ENCODE measurements around the gene GPRC5B.

DNA sequence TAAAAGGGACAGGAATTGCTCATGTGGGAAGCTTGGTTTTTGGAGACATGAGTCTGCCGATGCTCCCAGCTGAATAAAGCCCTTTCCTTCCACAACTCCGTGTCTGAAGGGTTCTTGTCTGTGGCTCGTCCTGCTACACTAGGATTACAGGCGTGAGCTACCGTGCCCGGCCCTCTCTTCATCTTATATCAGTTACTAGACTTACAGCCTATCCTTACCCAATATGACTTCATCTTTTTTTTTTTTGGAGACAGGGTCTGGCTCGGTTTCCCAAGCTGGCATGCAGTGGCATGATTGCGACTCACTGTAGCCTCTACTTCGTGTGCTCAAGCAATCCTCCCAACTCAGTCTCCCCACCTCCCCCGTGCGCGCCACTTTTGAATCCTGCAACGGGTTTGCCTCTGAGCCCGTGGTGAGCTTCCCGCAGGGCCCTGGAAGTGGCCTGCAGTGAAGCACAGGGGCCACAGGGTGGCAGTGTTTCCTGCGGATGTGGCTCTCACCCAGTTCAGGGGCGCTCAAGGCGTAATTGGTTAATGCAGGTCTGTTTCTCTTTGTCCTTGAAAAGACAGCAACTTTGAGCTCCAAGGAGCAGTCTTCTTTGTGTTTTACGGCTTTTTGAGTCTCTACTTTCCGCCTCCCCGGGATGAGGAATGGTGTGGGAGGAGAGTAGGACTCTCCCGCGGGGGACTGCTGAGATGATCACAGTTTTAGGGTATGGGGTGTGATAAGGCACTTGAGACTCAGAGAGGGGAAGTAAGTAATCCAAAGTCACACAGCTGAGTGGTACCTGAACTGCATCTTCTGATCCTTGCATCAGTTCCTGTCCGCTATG is 22.7 kb upstream of the GPRC5B start:
- TF ChIP-seq POLR2AphosphoS5 (IDR thresholded peaks at IDR 0.05; ENCODE audit: low read depth, low read length): no peak
- no peak for TF ChIP-seq POLR2A (IDR thresholded peaks at IDR 0.05; ENCODE audit: control extremely low read depth in 1 of 2, low read depth in 2 of 2, low read length in 2 of 2)
- no peak for TF ChIP-seq SUZ12 (IDR thresholded peaks at IDR 0.05; ENCODE audit: low read length)
- TF ChIP-seq, protein P1, sequence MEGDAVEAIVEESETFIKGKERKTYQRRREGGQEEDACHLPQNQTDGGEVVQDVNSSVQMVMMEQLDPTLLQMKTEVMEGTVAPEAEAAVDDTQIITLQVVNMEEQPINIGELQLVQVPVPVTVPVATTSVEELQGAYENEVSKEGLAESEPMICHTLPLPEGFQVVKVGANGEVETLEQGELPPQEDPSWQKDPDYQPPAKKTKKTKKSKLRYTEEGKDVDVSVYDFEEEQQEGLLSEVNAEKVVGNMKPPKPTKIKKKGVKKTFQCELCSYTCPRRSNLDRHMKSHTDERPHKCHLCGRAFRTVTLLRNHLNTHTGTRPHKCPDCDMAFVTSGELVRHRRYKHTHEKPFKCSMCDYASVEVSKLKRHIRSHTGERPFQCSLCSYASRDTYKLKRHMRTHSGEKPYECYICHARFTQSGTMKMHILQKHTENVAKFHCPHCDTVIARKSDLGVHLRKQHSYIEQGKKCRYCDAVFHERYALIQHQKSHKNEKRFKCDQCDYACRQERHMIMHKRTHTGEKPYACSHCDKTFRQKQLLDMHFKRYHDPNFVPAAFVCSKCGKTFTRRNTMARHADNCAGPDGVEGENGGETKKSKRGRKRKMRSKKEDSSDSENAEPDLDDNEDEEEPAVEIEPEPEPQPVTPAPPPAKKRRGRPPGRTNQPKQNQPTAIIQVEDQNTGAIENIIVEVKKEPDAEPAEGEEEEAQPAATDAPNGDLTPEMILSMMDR (IDR thresholded peaks at IDR 0.05; ENCODE audit: control extremely low read depth in 1 of 3, insufficient read depth in 1 of 3, low read depth in 1 of 3, low read length in 3 of 3): peak; percentile 96 to 99 (median 98)
- TF ChIP-seq, protein P2, sequence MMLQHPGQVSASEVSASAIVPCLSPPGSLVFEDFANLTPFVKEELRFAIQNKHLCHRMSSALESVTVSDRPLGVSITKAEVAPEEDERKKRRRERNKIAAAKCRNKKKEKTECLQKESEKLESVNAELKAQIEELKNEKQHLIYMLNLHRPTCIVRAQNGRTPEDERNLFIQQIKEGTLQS (IDR thresholded peaks at IDR 0.05; ENCODE audit: insufficient read depth, low read depth, low read length): no peak
- no peak for TF ChIP-seq CHD1 (IDR thresholded peaks at IDR 0.05; ENCODE audit: low read depth, low read length)
- TF ChIP-seq JUND (IDR thresholded peaks at IDR 0.05; ENCODE audit: low read length): no peak
- no peak for TF ChIP-seq TEAD4 (IDR thresholded peaks at IDR 0.05; ENCODE audit: low read depth, low read length)
- TF ChIP-seq CBX5 (IDR thresholded peaks at IDR 0.05; ENCODE audit: low read depth, low read length): no peak
- TF ChIP-seq RXRA (IDR thresholded peaks at IDR 0.05; ENCODE audit: insufficient read depth, low read depth, low read length): no peak
- TF ChIP-seq TAF1 (IDR thresholded peaks at IDR 0.05; ENCODE audit: low read depth, low read length): 0 out of 2 replicates have a peak, but pooled peaks have one; percentile 24
